DOHH2 (cell line): ENCODE data around the gene CCN2.

Experiments used
- CTCF ChIP-seq: fragments of 200-600 bp; sonication (generic); IDR thresholded peaks from one replicate; pipeline ENCODE4 v1.5.1; 2014; ENCODE audit warnings: antibody characterized with exemption, mild to moderate bottlenecking, low read depth, low read length; ENCODE audit not compliant: poor library complexity, severe bottlenecking
- EZH2phosphoT487 ChIP-seq: fragments of 200-600 bp; sonication (generic); IDR thresholded peaks from 2 replicates; pipeline ENCODE4 v1.6.1; 2017; ENCODE audit warnings: borderline replicate concordance, mild to moderate bottlenecking, antibody characterized with exemption, low read length, moderate library complexity, mixed read lengths

- no peak for TF ChIP-seq CTCF
- TF ChIP-seq EZH2phosphoT487: no peak
Observed at GRCh38 chr6:131995917-131996316, 44.7 kb upstream of the CCN2 start.
